GM18517 (cell line): ENCODE measurements around the gene SORBS1.
"Not testable (repeated sequence)": the region's sequence is repeated elsewhere in the genome, so short reads cannot be mapped to it uniquely, and the experiment has no call there.

Experiments
- ATAC-seq: cut with Tn5 transposase; IDR thresholded peaks from one replicate; pipeline ENCODE4 v1.9.1; 2021; ENCODE audit warnings: mild to moderate bottlenecking, moderate library complexity; ENCODE audit not compliant: unreplicated experiment

SORBS1 gene

GRCh38 chr10:95496246-95496911, 64.8 kb downstream of the SORBS1 start:
- ATAC-seq = no peak

- no peak for ATAC-seq
These were observed 67.3 kb downstream of the SORBS1 start for GRCh38 chr10:95493862-95494261.

GRCh38 chr10:95487994-95488393, 73.2 kb downstream of the SORBS1 start:
- no peak for ATAC-seq

GRCh38 chr10:95485056-95485844, 75.9 kb downstream of the SORBS1 start:
- no peak for ATAC-seq

- no peak for ATAC-seq
These were observed 78.5 kb downstream of the SORBS1 start for GRCh38 chr10:95482501-95483233.

GRCh38 chr10:95480901-95481491, 80.2 kb downstream of the SORBS1 start:
- ATAC-seq = no peak

GRCh38 chr10:95480102-95480900, 80.9 kb downstream of the SORBS1 start:
- no peak for ATAC-seq

GRCh38 chr10:95478935-95479334, 82.2 kb downstream of the SORBS1 start:
- ATAC-seq = no peak

- no peak for ATAC-seq
These were observed 83.0 kb downstream of the SORBS1 start for GRCh38 chr10:95478185-95478584.

- ATAC-seq = no peak
These were observed 84.0 kb downstream of the SORBS1 start for GRCh38 chr10:95477175-95477520.

- ATAC-seq = no peak
These were observed 84.5 kb downstream of the SORBS1 start for GRCh38 chr10:95476469-95477174.

- no peak for ATAC-seq
These were observed 85.2 kb downstream of the SORBS1 start for GRCh38 chr10:95475827-95476468.

- no peak for ATAC-seq
These were observed 86.2 kb downstream of the SORBS1 start for GRCh38 chr10:95475003-95475383.

GRCh38 chr10:95474228-95475002, 86.8 kb downstream of the SORBS1 start:
- no peak for ATAC-seq

- ATAC-seq = no peak
These were observed 88.7 kb downstream of the SORBS1 start for GRCh38 chr10:95472304-95473088.

GRCh38 chr10:95469676-95470075, 91.5 kb downstream of the SORBS1 start:
- no peak for ATAC-seq

- no peak for ATAC-seq
These were observed 91.9 kb downstream of the SORBS1 start for GRCh38 chr10:95469251-95469650.

- ATAC-seq = not testable (repeated sequence)
These were observed 93.5 kb downstream of the SORBS1 start for GRCh38 chr10:95467642-95468041.
